CD4-positive, alpha-beta T cell (primary cell): ENCODE results near the gene DHRSX. TPM values are rescaled to one million over a fixed set of nuclear protein-coding genes. Genes with fewer than 3 reads are reported as not detected.
"Not testable (repeated sequence)": the region's sequence is repeated elsewhere in the genome, so short reads cannot be mapped to it uniquely, and the experiment has no call there.

Experiments
- ATAC-seq: fragments of 200-7000 bp; cut with Tn5 transposase; one replicate; pipeline ENCODE4 v1.10.0; 2022; ENCODE audit warnings: mild to moderate bottlenecking; ENCODE audit not compliant: poor library complexity
- CTCF ChIA-PET: fragments of 350-600 bp; sonication (Branson Sonifier 250); formaldehyde crosslinking; loops from one replicate; lab custom pipeline; 2021; ENCODE audit warnings: antibody characterized with exemption, inconsistent platforms; lab: Charles Lee
- POLR2A ChIA-PET: fragments of 350-600 bp; sonication (Branson Sonifier 250); formaldehyde crosslinking; loops from one replicate; lab custom pipeline; 2021; ENCODE audit warnings: antibody characterized with exemption, inconsistent platforms; lab: Charles Lee
- DNase-seq, 14 experiments: peaks; one replicate each; pipeline ENCODE4 v3.0.0-alpha.2; 2013 to 2020; ENCODE audit warnings: mixed read lengths in 2 of 14
- H3K27ac ChIP-seq, 2 donors: one replicate each; pipeline versions ENCODE4 v1.5.1 to v1.7.0; 2013; ENCODE audit warnings: low read length in 2 of 2, low read depth in 1 of 2, mild to moderate bottlenecking in 1 of 2
- H3K27me3 ChIP-seq, 2 experiments: 1 replicate in 1 of 2; 2 replicates in 1 of 2; pipeline versions ENCODE4 v1.6.1 to v1.7.0; 2013; ENCODE audit warnings: low read length in 2 of 2, control low read depth in 1 of 2, mild to moderate bottlenecking in 1 of 2, moderate library complexity in 1 of 2; ENCODE audit not compliant: insufficient read depth in 2 of 2, control insufficient read depth in 1 of 2
- H3K36me3 ChIP-seq: one replicate; pipeline ENCODE4 v1.6.1; 2013; ENCODE audit warnings: low read length, control low read depth; ENCODE audit not compliant: insufficient read depth
- H3K4me1 ChIP-seq: one replicate; pipeline ENCODE4 v1.6.1; 2013; ENCODE audit warnings: low read length, control low read depth; ENCODE audit not compliant: insufficient read depth
- H3K4me3 ChIP-seq: one replicate; pipeline ENCODE4 v1.5.1; 2013; ENCODE audit warnings: mild to moderate bottlenecking, low read length, moderate library complexity
- H3K9me3 ChIP-seq, 2 experiments: 1 replicate in 1 of 2; 2 replicates in 1 of 2; pipeline versions ENCODE4 v1.6.1 to v1.7.0; 2013; ENCODE audit warnings: low read length in 2 of 2, mild to moderate bottlenecking in 2 of 2, control low read depth in 1 of 2, moderate library complexity in 1 of 2; ENCODE audit not compliant: control insufficient read depth in 1 of 2, insufficient read depth in 1 of 2
- H3K27ac Mint-ChIP-seq: one replicate; pipeline ENCODE4 v1.8.0; 2020; ENCODE audit warnings: mixed read lengths
- H3K27me3 Mint-ChIP-seq: one replicate; pipeline ENCODE4 v1.8.0; 2021; ENCODE audit warnings: mixed read lengths
- H3K36me3 Mint-ChIP-seq: one replicate; pipeline ENCODE4 v1.8.0; 2021; ENCODE audit warnings: low read depth, mixed read lengths
- H3K4me1 Mint-ChIP-seq: one replicate; pipeline ENCODE4 v1.8.0; 2021; ENCODE audit warnings: low read depth, mixed read lengths
- H3K4me3 Mint-ChIP-seq: one replicate; pipeline ENCODE4 v1.8.0; 2020; ENCODE audit warnings: mild to moderate bottlenecking, mixed read lengths
- H3K9me3 Mint-ChIP-seq: one replicate; pipeline ENCODE4 v1.8.0; 2020; ENCODE audit warnings: mixed read lengths
- CTCF ChIP-seq: fragments of 200-600 bp; IDR thresholded peaks from one replicate; pipeline ENCODE4 v1.8.0; 2022; ENCODE audit warnings: antibody characterized with exemption, mild to moderate bottlenecking
- intact Hi-C, 2 experiments: fragments of 100-400 bp; cut with DNase I in 1 of 2; cut with micrococcal nuclease in 1 of 2; formaldehyde crosslinking; loops; one replicate each; pipeline versions ENCODE4 v1.15.1 to v1.9.0; 2023 to 2025; cut with DNase I, micrococcal nuclease
- total RNA-seq, 174 experiments: library from RNA in 2 of 174; stranded (reverse) in 2 of 174; gene quantifications; one replicate each; pipeline ENCODE4 v1.2.3 and lab custom pipeline; 2021 to 2026

DHRSX gene
- total RNA-seq, 2 experiments from 2014 or later = 12.1 to 13.9 TPM

DNA sequence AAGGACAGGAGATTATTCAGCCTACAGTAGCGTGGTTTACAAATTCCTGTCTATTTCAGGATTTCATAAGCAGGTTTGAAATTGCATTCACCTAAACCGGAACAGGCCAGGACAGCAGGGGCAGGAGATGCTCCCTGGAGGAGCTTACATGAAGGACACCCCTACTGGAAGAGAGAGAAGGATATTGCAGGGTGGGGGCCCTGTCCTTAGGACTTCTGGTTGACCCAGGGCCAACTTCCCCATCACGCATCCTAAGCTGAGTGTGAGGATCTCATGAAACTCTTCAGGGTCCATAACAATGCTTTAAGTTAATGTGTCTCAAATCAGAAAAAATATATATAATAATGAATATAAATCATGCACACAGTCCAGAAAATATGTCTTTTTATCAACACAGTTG is 6.4 kb upstream of the DHRSX start:
- Mint-ChIP-seq H3K36me3 (no peaks in the 10 kb centered on the region), H3K27me3 (no peaks in the 10 kb centered on the region), H3K27ac (no peak overlapping the region), H3K4me3 (no peak overlapping the region), H3K9me3 (no peaks in the 10 kb centered on the region), H3K4me1 (peaks cover 5% of the 10 kb centered on the region)
- Histone ChIP-seq H3K4me3 (no peak overlapping the region), H3K27ac (no peak overlapping the region), H3K4me1 (no peaks in the 10 kb centered on the region), H3K27me3 (no peaks in the 10 kb centered on the region), H3K9me3 (no peaks in the 10 kb centered on the region), H3K36me3 (no peaks in the 10 kb centered on the region)
- no peak for ATAC-seq
- POLR2A ChIA-PET = no interaction called here
- intact Hi-C loops = loop anchor here in 1 of 2 experiments (10.0 kb wide), 1 partner anchor 842 kb away; no protein-coding TSS in a partner anchor
- no peak for TF ChIP-seq CTCF
- CTCF ChIA-PET = no interaction called here
- DNase-seq = no peak

- H3K36me3 ChIP-seq, H3K9me3 Mint-ChIP-seq, H3K27ac Mint-ChIP-seq, H3K27me3 Mint-ChIP-seq, H3K4me3 Mint-ChIP-seq, H3K4me1 Mint-ChIP-seq, H3K27me3 ChIP-seq, H3K9me3 ChIP-seq, H3K4me3 ChIP-seq, POLR2A ChIA-PET, ATAC-seq, H3K27ac ChIP-seq, H3K36me3 Mint-ChIP-seq, DNase-seq, CTCF ChIA-PET: not testable (repeated sequence)
- intact Hi-C loops = loop anchor here in 1 of 2 experiments (10.0 kb wide), 1 partner anchor 841 kb away; no protein-coding TSS in a partner anchor
- H3K4me1 ChIP-seq = peaks cover 11% of the 10 kb centered on the region
Observed at GRCh38 chrX:2505341-2505740, 4.6 kb upstream of the DHRSX start.

- peaks cover 6% of the 10 kb centered on the region for H3K4me1 Mint-ChIP-seq
- TF ChIP-seq CTCF = no peak
Observed at GRCh38 chrX:2504706-2505332, 4.0 kb upstream of the DHRSX start.

More at GRCh38 chrX:2504706-2505332, 4.0 kb upstream of the DHRSX start:
- intact Hi-C loops = loop anchor here in 1 of 2 experiments (10.0 kb wide), 1 partner anchor 840 kb away; no protein-coding TSS in a partner anchor
- Histone ChIP-seq H3K36me3 (no peaks in the 10 kb centered on the region), H3K27ac (no peak overlapping the region), H3K27me3 (no peaks in the 10 kb centered on the region), H3K4me1 (peaks cover 14% of the 10 kb centered on the region), H3K4me3 (no peak overlapping the region), H3K9me3 (no peaks in the 10 kb centered on the region)
- no peaks in the 10 kb centered on the region for H3K9me3 Mint-ChIP-seq
- no peak for DNase-seq
- peak overlapping the region; percentile 45 for H3K27ac Mint-ChIP-seq
- H3K27me3 Mint-ChIP-seq = no peaks in the 10 kb centered on the region
- POLR2A ChIA-PET = no interaction called here
- CTCF ChIA-PET = no interaction called here
- no peaks in the 10 kb centered on the region for H3K36me3 Mint-ChIP-seq
- no peak for ATAC-seq
- H3K4me3 Mint-ChIP-seq = no peak overlapping the region
